Colonic mucosa (tissue), 4 donors: ENCODE data around the gene ORM1. TPM values are rescaled to one million over a fixed set of nuclear protein-coding genes. Genes with fewer than 3 reads are reported as not detected.

ENCODE experiments used
- DNase-seq: peaks from one replicate; pipeline ENCODE4 v3.0.0-alpha.2; 2020
- H3K27ac ChIP-seq: fragments of 200-600 bp; one replicate; pipeline ENCODE4 v1.8.0; 2021
- H3K27me3 ChIP-seq: fragments of 200-600 bp; one replicate; pipeline ENCODE4 v1.8.0; 2021
- H3K36me3 ChIP-seq: fragments of 200-600 bp; one replicate; pipeline ENCODE4 v1.8.0; 2021
- H3K4me1 ChIP-seq: fragments of 200-600 bp; one replicate; pipeline ENCODE4 v1.8.0; 2021; ENCODE audit warnings: mild to moderate bottlenecking
- H3K4me3 ChIP-seq: fragments of 200-600 bp; one replicate; pipeline ENCODE4 v1.8.0; 2021
- H3K9ac ChIP-seq, 2 donors: one replicate each; pipeline ENCODE4 v1.7.0; 2013; ENCODE audit warnings: control low read depth in 2 of 2, low read depth in 2 of 2, low read length in 2 of 2
- H3K9me3 ChIP-seq: fragments of 200-600 bp; one replicate; pipeline ENCODE4 v1.8.0; 2021
- CTCF ChIP-seq: fragments of 200-600 bp; IDR thresholded peaks from one replicate; pipeline ENCODE4 v1.8.0; 2022; ENCODE audit warnings: antibody characterized with exemption, mild to moderate bottlenecking
- intact Hi-C: fragments of 100-400 bp; cut with DNase I; formaldehyde crosslinking; loops from one replicate; pipeline ENCODE4 v1.14.1; 2022
- total RNA-seq, 2 donors: library from RNA; stranded (reverse); fragmentation: NEBNext Ultra II Directional in 1 of 2; extraction: Animal tissue kit (Norgen Biotek cat#: 25700) in 1 of 2; gene quantifications; one replicate each; pipeline ENCODE4 v1.2.1, GENCODE V29; 2021
- donor health status: healthy.
- donor health status: DM: no; HTN: no; CAD: no.
- donor health status: DM: no; HTN: no; CAD: no.

Gene ORM1
- total RNA-seq, 2 donors from 2014 or later, result 10.3 TPM; not detected in 1

GRCh38 chr9:114301798-114302565 is 20.9 kb upstream of the ORM1 start:
- Histone ChIP-seq H3K27ac (no peak overlapping the region), H3K9me3 (no peaks in the 10 kb centered on the region), H3K27me3 (no peaks in the 10 kb centered on the region), H3K4me3 (no peak overlapping the region), H3K9ac (no peak overlapping the region), H3K36me3 (no peaks in the 10 kb centered on the region), H3K4me1 (no peaks in the 10 kb centered on the region)
- no peak for TF ChIP-seq CTCF
- DNase-seq, result peak; percentile 14
- intact Hi-C loops, result no loop called here

GRCh38 chr9:114302727-114303126 is 20.2 kb upstream of the ORM1 start:
- Histone ChIP-seq H3K27me3 (no peaks in the 10 kb centered on the region), H3K27ac (no peak overlapping the region), H3K9ac (no peak overlapping the region), H3K4me1 (no peaks in the 10 kb centered on the region), H3K9me3 (no peaks in the 10 kb centered on the region), H3K36me3 (no peaks in the 10 kb centered on the region), H3K4me3 (no peak overlapping the region)
- TF ChIP-seq CTCF, result no peak
- peak; percentile 4 for DNase-seq
- intact Hi-C loops, result no loop called here

GRCh38 chr9:114303571-114303970 is 19.3 kb upstream of the ORM1 start:
- no peak overlapping the region for H3K4me3 ChIP-seq
- H3K4me1 ChIP-seq, result no peaks in the 10 kb centered on the region
- H3K27ac ChIP-seq, result no peak overlapping the region
- TF ChIP-seq CTCF, result no peak
- H3K9ac ChIP-seq, result no peak overlapping the region
- H3K9me3 ChIP-seq, result no peaks in the 10 kb centered on the region
- intact Hi-C loops, result no loop called here
- H3K27me3 ChIP-seq, result no peaks in the 10 kb centered on the region
- H3K36me3 ChIP-seq, result no peaks in the 10 kb centered on the region
- peak; percentile 13 for DNase-seq

GRCh38 chr9:114303977-114304376 is 18.9 kb upstream of the ORM1 start:
- DNase-seq, result peak; percentile 7
- intact Hi-C loops, result no loop called here
- Histone ChIP-seq H3K36me3 (no peaks in the 10 kb centered on the region), H3K9me3 (no peaks in the 10 kb centered on the region), H3K4me1 (no peaks in the 10 kb centered on the region), H3K9ac (no peak overlapping the region), H3K27me3 (no peaks in the 10 kb centered on the region), H3K27ac (no peak overlapping the region), H3K4me3 (no peak overlapping the region)
- TF ChIP-seq CTCF, result no peak

GRCh38 chr9:114304416-114305188 is 18.3 kb upstream of the ORM1 start:
- peak; percentile 15 for DNase-seq
- H3K27me3 ChIP-seq, result no peaks in the 10 kb centered on the region
- H3K9me3 ChIP-seq, result no peaks in the 10 kb centered on the region
- TF ChIP-seq CTCF, result no peak
- intact Hi-C loops, result no loop called here
- no peaks in the 10 kb centered on the region for H3K36me3 ChIP-seq
- H3K27ac ChIP-seq, result no peak overlapping the region
- H3K4me3 ChIP-seq, result no peak overlapping the region
- no peaks in the 10 kb centered on the region for H3K4me1 ChIP-seq
- H3K9ac ChIP-seq, result no peak overlapping the region
